TTC549 (cell line): ENCODE data around the gene ABCC4.

Experiments used
- FAIRE-seq: peaks from 2 replicates; lab custom pipeline; 2012; peaks lifted over from hg19 to GRCh38; lab: Jason Lieb, UNC

The ABCC4 gene

GRCh38 chr13:94987869-94988268 lies 313.4 kb downstream of the ABCC4 start:
- no peak for FAIRE-seq

GRCh38 chr13:94987081-94987480 lies 314.2 kb downstream of the ABCC4 start:
- no peak for FAIRE-seq

- no peak for FAIRE-seq
These were observed 316.3 kb downstream of the ABCC4 start for GRCh38 chr13:94984958-94985357.

GRCh38 chr13:94978516-94978915 lies 322.7 kb downstream of the ABCC4 start:
- no peak for FAIRE-seq

GRCh38 chr13:94974015-94974951 lies 327.0 kb downstream of the ABCC4 start:
- FAIRE-seq = no peak

GRCh38 chr13:94972262-94972661 lies 329.0 kb downstream of the ABCC4 start:
- no peak for FAIRE-seq
